ENCODE data around the gene GNA15.

The GNA15 gene

DNA sequence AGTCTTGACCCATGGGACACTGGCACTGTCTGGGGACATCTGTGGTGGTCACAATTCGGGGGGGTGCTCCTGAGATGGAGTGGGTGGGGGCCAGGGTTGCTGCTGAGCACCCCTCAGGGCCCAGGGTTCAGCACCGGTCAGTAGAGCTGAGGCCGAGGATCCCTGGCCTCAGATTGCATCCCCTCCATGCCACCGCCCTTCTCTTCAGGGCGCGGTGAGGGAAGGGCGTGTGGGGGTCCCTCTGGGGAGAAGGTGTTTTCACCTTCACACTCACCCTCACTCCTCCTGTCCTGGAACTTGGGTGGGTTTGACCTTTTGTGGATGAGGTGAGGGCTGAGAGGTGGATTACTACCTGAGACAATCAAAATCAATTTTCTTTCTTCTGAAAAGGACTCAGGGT lies 28.2 kb upstream of the GNA15 start:
- no peak for DNase-seq

DNA sequence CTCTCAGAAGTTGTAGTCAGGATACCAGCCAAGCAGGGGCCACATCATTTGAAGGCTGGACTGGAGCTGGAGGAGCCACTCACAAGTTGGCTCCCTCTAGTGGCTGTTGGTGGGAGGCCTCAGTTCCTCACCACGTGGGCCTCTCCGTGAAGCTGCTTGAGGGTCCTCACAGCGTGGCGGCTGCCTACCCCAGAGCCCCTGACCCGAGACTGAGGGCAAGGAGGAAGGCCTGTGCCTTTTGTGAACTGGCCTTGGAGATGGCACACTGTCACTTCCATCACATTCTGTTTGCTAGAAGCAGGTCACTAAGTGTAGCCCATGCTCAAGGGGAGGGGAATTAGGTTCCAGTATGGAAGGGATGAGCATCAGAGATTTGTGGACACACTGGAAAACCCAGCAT lies 27.1 kb upstream of the GNA15 start:
- DNase-seq, result peak; percentile 47

DNA sequence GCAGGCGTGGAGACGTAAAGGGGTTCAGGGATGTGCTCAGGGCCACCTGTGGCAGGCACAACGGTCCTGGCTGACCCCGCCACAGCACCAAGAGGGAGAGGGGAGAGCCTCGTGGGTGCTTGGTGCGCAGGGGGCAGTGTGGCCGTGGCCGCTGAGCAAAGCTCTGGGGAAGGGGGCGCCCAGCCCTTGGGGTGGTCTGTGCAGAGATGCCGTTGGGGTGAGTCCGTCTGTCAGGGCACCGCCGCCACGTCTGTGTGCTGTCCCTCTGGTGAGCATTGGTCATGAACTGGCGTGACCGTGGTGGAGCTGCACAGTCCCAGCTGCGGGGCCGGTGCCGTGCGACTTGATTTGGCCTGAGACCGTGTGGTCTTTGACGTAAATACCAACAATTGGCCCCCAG lies 26.3 kb upstream of the GNA15 start:
- DNase-seq, result no peak

DNA sequence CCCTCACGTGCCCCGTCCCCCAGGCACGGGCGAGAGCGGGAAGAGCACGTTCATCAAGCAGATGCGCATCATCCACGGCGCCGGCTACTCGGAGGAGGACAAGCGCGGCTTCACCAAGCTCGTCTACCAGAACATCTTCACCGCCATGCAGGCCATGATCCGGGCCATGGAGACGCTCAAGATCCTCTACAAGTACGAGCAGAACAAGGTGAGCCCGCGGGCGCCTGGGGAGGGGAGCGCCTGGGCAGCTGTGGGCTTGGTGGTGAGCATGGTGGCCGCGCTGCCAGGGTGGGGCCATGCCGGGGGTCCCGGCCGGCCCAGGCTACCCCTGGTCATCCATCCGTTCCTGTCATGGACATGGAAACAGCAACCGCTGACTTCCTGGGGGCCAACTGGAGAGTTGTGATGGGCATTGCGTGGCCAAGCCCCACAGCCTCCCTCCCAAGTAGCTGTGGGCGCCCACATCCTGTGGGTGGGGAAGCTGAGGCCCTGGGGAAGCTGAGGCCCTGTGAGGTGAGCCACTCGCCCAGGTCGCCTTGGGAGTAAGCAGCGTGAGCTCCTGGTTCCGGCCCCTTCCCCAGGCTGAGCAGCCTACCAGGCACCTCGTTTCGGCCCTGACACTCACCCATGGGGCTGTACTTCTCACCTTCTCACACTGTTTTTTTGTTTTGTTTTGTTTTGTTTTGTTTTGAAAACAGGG lies 25.6 kb upstream of the GNA15 start:
- no peak for DNase-seq

DNA sequence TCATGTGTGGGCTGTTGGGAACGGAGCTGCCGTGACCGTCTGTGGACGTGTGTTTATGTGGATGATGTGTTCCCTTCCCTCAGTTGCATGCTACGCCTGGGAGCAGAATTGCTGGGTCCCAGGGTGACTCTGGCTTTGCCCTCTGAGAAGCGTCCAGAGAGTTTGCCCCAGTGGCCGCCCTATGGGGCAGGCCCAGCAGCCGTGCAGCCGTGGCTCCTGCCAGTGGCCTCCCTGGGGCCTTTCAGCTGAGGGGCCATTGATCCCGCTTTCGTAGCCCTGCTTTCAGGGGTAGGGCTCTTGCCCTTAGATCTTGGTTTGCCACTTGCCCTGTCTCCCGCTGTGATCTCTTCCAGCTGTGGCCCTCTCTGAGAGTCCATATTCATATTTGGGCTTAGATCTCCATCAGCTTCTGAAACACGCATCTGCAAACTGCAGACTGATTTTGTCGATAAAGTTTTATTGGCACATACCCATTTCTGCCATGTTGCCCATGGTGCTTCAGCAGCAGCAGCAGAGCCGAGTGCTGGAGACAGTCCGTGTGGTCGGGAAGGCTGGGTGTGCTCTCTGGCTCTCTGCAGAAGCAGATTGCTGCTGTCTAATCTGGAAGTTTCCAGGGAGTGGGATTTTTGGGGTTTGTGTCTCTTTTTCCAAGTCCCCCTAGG lies 24.1 kb upstream of the GNA15 start:
- no peak for DNase-seq

DNA sequence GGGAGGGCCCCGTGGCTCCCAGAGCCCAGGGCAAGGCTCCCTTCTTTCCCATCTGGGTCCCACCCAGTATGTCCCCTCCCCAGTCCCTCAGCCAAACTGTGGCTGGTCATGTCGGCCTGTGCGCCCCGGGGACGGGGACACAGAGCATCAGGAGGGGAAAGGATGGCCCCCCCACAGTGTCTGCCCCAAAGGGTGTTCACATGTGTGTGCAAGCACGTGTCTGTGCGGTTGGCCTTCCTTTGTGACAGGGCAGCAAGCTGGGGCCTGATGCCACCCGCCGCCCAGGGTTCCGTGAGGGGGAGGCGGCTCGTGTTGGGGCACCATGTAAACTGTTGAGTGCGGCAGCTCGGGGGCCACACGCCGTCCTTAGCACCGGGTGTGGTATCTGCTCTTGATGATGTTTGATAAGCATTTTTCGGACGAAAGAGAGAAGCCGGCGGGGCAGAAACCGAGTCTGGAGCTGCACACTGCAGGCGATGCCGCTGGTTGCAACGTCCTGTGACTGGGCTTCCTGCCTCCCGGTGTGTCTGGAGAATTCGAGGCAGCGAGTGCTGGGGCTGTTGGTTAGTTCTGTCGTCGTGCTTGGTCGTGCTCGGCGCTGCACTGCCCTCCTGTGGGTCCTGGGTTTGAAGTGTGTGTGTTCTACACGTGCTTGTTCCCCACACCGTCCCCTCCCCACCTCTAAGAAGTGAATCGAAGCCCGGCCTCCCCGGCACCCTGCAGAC lies 23.3 kb upstream of the GNA15 start:
- no peak for DNase-seq

DNA sequence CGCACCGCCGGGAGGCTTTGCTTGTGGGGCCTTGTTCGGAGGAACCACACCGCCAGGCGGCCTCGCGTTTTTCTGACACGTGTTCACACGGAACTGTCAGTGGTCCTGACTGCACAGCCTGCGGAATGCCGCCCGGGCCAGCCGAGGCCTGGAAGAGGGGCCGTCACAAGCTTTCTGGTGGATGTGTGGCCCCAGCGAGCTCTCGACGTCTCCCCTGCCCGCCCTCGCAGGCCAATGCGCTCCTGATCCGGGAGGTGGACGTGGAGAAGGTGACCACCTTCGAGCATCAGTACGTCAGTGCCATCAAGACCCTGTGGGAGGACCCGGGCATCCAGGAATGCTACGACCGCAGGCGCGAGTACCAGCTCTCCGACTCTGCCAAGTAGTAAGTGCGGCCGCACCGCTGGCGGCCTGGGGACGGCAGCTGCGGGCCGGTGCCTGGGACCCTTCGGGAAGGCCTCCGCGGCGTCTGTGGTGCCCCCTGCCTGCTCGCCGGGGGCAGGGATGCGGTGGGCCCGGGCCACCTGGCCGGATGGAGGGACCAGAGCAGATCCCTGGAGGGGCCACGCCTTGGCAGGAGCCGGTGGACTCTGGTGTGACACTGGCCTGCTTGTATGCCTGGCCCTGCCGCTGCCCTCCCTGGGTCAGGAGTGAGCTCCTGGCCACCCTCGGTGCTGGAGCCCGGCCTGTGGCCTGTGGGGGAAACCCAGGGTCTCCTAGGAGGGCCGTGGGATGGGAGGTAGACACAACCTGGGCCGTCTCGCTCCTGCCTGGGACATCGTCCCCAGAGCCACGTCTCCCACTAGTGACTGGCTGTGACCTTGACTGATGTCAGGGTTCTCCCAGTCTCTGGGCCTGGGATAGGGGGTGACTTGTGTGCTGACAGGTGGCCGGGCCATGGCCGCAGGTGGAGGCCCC lies 22.5 kb upstream of the GNA15 start:
- no peak for DNase-seq

DNA sequence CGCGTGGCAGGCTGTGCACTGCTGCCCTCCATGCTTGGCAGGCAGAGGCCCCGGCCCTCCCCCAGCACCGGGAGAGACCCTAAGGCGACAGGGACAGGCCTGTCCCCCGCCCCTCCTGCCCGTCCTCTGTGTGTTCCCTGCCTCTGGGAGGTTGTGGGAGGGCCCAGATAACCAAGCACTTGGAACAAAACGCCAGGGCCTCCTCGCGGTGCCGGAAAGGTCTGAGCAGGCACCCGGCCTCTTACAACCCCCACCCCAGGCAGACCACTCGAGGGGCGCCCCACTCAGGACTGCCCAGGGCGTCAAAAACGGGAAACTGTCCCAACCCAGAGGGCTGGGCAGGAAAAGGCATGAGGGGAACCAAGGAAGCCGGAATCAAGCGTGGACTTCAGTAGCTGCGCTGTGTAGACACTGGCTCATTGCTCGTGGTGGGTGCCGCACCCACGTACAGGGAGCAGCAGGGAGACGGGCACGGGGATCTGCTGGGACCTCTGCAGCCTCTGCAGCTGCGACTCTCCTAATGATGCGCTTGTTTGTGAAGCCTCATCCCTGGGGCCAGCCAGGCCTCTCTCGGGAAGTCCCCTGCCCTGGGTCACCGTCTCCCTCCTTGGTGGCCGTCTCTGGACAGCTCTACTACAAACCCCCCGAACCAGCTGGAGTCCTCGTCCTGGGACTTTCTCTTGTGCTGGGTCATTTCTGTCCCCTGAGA lies 21.7 kb upstream of the GNA15 start:
- DNase-seq, result no peak

DNA sequence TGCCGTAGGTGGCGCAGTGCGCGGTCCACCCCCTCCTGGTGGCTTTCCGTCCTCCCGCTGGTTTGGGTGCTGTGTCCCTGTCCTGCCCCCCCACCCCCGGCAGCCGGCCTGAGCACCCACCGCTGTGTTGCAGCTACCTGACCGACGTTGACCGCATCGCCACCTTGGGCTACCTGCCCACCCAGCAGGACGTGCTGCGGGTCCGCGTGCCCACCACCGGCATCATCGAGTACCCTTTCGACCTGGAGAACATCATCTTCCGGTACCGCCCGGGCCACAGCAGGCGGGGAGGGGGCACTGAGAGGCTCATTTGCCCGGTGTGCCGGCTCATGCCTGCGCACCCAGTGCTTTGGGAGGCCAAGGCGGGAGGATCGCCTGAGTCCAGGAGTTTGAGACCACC lies 21.0 kb upstream of the GNA15 start:
- no peak for DNase-seq

DNA sequence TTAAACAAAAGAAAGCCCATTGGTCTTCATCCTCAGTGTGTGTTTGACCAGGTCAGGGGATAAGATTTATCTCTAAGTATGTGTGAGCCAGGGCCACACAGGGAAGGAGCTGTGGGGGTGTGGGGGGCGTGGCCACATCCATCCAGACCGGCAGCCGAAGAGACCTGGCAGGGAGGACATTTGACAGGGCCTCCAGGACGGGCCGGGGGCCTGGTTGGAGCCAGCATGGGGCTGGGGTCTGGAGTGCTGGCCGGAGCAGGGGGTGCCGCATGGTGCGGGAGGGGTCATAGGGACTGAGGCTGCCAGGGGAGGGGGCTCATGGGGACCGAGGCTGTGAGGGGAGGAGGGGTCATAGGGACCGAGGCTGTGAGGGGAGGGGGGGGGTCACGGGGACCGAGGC lies 20.4 kb upstream of the GNA15 start:
- no peak for DNase-seq

DNA sequence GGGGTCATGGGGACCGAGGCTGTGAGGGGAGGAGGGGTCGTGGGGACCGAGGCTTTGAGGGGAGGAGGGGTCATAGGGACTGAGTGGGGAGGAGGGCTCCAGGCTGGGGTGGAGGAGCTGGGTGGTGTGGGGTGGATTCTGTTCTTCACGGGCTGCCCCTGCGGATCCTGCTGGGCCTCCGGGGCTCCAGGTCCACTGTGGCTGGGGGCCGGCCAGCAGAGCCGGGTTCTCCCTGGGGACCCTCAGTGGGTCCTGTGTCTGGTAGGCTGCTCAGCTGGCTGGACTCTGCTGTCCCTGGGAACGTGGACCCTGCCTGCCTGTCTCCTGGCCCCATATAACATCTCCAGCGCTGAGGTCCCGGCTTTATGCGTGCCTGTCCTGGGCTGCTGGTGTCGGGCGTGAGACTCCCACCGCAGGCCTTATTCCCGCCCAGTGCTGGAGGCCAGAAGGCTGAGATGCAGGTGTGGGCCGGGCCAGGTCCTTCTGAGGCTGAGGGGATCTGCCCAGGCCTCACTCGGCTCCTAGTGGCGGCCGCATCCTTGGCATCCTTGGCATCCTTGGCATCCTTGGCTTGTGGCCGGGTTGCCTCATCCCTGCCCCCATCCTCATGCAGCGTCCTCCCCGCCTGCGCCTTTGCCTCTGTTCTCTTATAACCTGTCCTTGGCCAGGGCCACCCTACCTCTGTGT lies 19.8 kb upstream of the GNA15 start:
- no peak for DNase-seq

DNA sequence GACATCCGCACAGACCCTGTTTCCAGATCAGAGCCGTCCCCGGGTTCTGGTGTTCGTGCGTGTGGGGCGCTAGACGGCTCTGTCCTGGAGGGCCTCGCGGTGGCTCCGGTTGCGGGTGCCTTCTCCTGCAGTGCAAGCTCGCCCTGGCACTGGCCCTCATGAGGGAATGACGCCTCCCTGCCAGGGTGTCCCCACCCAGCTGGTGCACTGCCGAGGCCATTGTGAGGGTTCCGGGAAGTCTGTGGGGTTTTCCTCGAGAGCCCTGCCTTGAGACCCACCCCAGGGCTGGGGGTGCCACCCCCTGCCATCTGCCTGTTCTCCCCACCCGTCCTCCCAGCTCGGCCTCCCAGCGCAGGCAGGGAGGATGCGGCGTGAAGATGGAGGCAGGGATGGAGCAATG lies 19.2 kb upstream of the GNA15 start:
- DNase-seq, result no peak

DNA sequence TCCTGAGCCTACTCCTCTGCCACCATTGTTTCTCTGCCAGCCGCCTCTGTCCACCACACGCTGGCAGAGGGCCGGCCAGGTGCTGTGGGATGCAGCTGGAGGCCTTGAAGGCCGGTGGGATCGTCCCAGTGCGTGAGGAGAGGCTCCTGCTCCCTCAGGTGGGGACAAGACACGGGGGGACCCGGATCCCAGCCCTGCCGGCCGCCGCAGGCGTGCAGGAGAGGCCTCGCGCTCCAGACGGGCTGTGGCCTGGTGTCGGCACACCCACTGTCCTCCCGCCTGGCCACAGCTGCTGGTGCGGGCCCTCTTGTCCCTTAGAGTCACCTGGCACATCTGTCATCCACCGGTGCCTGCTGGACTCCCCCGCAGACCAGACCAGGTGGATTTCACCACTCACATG lies 18.1 kb upstream of the GNA15 start:
- DNase-seq, result no peak

DNA sequence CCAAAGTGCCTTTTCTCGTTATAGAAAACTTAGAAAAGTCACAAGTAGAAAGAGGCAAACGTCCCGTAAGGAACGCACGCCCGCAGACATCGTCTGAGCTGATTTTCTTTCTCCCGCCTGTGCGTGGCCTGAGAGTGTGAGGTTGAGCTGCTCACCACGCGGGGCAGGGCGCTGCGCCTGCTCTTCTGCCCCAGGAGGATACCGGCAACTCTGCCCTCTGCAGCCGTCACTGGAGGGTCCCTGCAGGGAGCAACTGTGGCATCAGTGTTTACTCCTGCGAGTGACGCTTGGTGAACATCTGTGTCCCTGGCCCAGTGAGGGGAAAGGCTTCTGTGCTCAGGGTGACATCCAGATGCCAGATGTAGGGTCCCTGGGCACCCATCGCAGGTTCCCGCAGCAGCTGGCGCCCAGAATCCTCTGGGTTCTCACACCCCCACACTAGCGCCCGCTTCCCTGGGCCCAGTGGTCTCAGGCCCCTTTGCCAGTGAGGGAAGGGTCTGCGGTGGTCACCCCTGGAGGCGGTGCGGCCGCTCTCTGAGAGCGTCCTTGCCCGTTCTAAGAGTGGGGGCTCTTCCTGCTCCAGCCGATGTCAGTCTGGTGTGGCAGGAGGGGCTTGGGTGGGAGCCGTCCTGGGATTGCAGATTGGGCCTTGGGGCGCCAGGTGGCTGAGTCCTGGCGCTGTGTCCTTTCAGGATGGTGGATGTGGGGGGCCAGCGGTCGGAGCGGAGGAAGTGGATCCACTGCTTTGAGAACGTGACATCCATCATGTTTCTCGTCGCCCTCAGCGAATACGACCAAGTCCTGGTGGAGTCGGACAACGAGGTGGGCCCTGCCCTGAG lies 17.4 kb upstream of the GNA15 start:
- DNase-seq, result no peak

DNA sequence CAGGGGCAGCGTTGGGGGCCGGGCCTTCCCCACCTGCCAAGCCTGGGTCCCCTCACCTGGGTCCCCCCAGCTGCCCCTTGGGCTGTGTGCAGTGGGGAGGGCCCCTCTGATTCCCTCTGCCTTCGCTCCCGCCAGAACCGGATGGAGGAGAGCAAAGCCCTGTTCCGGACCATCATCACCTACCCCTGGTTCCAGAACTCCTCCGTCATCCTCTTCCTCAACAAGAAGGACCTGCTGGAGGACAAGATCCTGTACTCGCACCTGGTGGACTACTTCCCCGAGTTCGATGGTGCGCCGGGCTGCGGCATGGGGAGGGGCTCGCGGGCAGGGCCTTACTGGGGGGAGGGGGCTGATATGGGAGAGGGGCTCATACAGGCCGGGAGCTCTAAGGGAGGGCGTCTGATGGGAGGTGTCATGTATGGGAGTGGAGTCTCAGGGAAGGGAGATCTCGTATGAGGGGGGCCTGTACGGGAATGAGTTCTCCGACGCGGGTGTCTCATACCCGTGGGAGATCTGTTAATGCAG lies 16.7 kb upstream of the GNA15 start:
- no peak for DNase-seq

DNA sequence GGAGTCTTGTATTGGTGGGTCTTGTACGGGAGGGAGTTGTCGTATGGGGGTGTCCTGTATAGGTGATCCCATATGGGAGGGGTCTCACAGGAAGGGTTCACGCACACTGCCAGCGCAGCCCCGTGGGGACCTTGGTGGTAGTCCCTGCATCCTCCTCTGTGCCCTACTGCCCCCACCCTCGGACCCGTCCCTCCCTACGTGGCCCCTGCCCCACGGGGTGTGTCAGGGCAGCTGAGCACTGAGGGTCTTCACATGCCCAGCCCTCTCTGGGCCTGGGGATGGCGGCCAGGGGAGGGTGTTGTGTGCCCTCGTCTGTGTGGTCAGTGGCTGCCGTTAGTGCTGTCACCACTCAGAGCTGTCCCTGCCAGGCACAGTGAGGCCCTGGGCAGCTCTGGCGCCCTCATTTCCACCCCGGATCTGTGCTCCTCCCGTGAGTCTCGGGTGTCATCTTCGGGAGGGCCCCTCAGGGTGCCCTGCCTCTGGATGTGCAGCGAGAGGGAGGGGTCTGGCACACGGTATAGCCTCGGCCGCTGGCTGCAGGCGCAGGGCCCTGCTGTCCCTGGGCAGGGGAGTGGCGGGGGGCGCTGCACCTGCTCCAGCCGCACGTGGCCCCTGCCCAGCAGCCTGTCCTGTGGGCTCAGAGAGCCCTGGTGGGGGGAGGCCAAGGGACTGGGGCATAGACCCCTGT lies 16.0 kb upstream of the GNA15 start:
- no peak for DNase-seq

DNA sequence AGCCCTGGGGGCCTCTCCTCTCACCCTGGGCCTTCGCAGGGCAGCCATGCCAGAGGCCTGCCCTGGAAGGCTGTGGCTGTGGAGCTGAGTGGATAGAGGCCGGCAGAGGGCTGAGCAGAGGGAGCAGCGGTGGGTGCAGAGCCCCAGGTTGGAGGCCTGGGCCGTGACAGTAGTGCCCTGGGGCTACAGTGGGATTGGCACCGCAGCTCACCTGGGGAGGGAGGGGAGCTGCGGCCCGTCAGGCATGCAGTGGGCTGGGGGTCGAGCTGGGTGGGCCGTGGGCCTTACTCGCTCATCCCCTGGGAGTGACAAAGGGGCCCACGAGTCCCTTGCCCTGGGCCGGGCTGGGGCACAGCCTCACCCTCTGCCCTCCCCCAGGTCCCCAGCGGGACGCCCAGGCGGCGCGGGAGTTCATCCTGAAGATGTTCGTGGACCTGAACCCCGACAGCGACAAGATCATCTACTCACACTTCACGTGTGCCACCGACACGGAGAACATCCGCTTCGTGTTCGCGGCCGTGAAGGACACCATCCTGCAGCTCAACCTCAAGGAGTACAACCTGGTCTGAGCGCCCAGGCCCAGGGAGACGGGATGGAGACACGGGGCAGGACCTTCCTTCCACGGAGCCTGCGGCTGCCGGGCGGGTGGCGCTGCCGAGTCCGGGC lies 15.1 kb upstream of the GNA15 start:
- DNase-seq, result no peak

DNA sequence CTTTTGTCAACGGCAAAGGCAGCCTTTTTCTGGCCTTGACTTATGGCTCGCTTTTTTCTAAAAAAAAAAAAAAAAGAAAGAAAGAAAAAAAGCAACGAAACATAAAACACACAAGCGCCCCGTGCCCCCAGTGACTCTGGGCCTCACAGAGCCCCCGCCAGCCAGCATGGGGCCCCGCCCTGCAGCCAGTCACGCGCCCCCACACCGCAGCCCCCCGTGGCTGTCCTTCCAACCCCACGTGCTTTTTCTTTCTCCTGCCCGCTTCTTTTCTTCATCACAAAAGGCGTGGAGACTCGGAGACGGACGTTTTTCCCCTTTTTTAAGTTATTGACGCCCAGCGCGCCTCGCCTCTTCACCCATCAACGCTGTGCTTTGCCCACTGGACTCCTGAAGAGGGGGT lies 14.4 kb upstream of the GNA15 start:
- no peak for DNase-seq

DNA sequence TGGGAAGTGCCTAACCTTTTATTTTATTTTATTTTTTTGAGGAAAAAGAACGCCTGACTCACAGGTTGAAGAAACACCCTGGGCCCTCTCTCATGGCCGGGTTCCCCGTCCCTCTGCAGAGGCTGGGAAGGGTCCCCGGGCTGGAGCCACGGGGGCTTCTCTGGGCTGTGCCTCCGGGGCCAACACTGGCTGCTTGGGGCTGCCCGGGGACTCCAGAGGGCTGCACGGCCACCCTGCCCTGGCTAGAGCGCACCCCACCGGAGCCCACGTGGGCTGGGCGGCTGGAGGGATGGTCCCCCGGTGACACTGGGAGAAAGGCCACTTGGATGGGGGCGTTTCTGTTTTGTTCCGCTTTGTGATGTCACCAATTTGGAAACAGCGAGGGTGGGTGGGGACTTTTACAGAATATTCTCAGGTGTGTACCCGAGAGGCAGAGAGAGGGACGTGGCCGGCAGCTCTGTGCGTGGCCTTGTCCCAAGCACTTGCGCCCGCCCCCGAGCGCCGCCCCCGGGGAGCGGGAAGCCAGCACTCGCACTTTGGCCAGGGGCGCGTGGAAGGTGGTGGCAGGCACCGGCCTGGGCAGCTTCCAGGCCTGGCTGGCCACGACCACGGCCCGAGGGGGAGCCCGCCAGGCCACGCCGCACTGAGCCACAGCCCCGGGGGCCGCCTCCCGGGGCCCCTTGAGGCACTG lies 13.9 kb upstream of the GNA15 start:
- DNase-seq, result no peak

Data from NCI-H1105 treated with DMSO at 0.1 percent for 48 hours (cell line).